NCI-H2081 (cell line): ENCODE measurements around the gene UBN1.
A peak's percentile ranks its signal among the peaks of the same experiment; 100 is the strongest.
"Not testable (repeated sequence)": the region's sequence is repeated elsewhere in the genome, so short reads cannot be mapped to it uniquely, and the experiment has no call there.

Experiments used
- DNase-seq, 2 experiments: peaks; one replicate each; lab custom pipeline; 2025; lab: John Stamatoyannopoulos, UW

UBN1 gene

DNA sequence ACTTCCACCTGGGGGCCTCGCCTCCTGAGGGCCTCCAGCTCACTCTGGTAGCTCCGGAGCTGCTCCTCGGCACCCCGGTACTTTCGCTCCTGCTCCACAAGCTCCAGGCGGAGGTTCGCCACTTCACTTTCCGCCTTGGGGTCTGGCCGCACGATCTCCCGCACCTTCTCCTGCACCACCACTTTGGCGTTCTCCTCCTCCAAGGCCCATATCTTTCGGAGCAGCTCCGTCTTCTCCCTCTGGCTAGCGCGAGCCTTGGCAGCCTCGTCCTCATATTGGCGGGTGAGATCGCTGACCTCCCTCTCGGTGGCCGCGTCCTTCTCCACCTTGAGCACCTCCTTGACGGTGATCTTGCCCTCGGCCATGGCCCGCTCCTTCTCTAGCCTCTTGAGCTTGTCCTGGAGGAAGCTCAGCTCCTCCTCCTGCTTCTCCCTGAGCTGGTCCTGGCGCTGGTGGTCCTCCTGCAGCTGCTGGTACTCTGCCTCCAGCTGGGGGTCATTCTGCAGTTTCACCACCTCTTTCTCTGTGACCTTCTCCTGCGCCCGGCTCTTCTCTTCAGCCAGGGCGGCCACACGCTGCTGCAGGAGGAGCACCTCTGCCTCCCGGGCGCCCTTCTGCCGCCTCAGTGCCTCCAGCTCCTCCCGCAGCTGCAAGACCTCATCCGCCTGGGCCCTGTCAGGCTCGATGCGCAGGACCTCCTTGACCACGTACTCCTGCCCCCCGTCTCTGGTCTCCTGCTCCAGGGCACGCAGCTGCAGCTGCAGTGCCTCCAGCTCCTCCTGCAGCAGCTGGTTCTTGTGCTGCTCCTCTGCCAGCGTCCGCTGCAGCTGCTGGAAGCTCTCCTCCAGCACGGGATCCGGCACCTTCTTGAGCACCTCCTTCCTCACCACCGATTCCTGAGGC, 37.9 kb downstream of the UBN1 start:
- no peak for DNase-seq

DNA sequence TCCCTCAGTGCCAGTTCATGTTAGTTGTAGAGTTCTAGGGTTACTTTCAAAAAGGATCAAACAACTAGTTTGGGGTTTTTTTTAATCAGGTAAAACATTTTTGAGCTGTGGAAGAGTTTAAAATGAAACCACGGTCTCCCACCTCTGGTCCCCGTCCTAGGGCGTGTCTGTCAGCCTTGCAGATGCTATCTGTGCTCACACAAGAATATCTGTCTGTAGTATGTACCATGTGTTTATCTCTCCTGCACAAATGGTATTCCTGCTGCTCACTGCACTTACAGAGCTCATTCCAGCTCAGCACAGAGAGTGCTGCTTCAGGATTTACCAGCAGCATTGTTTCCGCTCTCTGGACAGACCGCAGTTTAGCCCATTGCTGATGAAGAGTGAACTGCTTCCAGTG, 38.9 kb downstream of the UBN1 start:
- DNase-seq: no peak

DNA sequence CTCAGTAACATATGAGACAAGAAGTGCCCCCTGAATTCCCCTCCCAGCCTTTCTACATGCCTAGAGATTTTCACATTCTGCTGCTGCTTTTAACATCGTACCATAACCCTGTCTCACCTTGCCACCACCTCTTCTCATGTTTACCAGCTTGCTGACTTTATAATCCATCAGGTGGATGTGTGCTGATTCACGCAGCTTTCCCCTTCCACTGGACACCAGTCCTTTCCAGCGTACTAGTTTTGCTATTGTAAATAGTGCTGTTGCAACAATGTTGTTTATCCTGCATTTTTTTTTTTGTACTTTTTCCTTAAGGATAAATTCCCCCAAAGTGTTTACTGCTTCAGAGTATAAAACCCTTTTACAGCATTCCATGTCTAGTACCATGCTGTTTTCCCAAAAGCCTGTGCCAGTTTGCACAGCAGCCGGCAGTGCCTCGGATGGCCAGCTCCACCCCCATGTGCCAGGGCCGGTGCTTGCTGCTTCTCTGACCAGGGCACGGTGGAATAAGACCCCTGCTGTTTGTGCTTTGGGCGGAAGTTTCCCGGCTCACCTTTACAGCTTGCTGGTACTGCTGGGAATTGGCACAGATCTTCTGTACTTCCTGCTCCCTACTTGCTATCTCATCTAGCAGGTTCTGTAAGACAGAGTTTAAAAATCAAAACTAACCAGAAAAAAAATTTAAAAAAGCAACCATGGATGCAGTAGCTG, 41.3 kb downstream of the UBN1 start:
- peak in 1 of 2 experiments; percentile 6 for DNase-seq

GRCh38 chr16:4890026-4890425, 42.7 kb downstream of the UBN1 start:
- DNase-seq: no peak

DNA sequence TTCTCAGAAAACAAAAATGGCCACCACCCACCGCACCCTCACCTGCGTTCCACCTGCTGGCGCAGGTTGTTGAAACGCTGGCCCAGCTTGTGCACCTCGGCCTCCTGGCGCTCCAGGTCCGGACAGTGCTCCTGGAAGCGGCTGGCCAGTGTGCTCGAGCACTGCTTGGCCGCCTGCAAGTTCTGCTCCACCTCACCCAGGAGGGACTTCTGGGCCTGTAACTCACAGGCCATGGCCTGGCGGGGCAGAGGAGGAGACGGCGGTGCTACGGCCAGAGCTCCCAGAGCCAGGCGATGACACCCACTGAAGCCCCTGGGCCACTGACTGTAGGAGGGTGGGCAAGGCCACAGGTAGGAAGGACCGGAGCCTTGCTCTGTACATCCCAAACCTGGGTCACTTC, 43.4 kb downstream of the UBN1 start:
- no peak for DNase-seq

DNA sequence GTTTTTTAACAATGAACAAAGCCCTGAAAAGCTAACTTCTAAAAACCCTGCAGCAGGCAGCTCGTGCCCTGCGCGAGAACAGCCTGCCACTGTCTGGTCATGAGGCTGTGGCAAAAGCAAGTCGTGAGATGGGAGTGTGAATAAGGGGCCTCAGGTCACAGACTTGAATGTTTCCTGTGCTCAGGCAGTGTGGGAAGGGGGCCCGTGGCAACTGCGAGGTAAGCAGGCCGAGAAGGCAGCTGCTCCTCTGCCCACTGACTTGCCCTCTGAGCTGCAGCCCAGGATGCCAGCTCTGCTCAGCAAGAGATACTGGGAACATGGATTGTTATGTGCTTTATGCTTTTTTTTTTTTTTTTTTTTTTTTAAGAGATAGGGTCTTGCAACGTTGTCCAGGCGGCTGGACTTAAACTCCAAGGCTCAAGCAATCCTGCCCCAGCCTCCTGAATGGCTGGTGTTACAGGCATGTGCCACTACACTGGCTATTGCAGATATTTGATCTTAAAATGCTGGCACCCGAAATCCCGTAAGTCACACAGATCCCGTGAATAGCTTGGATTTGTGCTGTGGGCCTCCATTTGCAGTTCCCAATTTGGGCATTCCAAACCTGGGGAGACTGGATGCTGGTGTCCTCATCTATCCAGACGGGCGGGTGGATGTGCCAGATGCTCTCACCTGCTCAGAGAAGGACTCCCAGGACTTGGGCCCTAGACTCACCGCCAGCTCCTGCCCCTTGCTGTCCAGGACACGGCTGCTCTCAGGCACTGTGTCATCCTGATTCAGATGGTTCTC, 44.0 kb downstream of the UBN1 start:
- no peak for DNase-seq

GRCh38 chr16:4891886-4892216, 44.6 kb downstream of the UBN1 start:
- peak in 1 of 2 experiments; percentile 38 for DNase-seq

- peak in 1 of 2 experiments; percentile 18 for DNase-seq
Observed at GRCh38 chr16:4892361-4893102, 45.3 kb downstream of the UBN1 start.

GRCh38 chr16:4893103-4893862, 46.0 kb downstream of the UBN1 start:
- DNase-seq: no peak

DNA sequence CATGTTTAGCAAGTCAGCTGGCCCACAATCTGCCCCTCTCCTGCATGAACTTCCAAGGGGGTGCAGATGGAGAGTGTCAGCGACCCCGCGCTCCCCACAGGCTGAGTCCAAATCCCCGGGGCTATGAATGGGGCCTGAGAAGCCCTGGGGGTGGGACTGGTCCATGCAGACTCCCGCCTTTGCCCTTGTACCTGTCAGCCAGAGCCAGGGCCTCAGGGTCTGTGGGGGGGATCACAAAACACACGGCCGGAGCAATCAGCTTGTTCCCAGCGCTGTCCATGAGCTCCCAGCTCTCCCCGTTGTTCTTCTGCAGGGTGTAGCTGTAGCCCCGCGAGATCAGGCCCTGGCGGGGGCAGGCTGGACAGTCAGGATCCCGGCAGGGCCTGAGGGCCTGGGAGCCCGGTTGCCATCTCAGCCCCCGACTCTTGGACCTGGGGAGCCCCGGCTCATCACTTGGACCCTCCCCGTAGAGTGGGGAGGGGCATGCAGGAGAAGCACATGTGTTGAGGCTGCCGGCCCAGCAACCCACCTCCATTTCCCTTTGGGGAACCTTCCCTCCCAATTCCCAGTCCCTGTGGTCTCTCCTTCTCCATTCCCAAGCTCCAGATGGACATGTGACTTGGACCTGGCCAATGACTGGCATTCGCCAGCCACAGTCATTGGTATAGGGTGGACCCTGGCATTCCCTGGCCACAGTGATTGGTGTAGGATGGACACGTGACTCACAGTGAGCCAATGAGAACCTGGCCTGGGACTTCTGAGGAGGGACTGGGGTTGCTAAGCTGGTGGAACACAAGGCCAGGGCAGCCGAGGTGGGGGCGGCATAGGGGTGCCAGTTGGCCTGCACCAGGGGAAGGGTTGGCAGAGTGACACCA, 47.2 kb downstream of the UBN1 start:
- no peak for DNase-seq

GRCh38 chr16:4895366-4895765, 48.1 kb downstream of the UBN1 start:
- no peak for DNase-seq

GRCh38 chr16:4896761-4897160, 49.5 kb downstream of the UBN1 start:
- DNase-seq: not testable (repeated sequence)

GRCh38 chr16:4897328-4897727, 50.0 kb downstream of the UBN1 start:
- DNase-seq: no peak

DNA sequence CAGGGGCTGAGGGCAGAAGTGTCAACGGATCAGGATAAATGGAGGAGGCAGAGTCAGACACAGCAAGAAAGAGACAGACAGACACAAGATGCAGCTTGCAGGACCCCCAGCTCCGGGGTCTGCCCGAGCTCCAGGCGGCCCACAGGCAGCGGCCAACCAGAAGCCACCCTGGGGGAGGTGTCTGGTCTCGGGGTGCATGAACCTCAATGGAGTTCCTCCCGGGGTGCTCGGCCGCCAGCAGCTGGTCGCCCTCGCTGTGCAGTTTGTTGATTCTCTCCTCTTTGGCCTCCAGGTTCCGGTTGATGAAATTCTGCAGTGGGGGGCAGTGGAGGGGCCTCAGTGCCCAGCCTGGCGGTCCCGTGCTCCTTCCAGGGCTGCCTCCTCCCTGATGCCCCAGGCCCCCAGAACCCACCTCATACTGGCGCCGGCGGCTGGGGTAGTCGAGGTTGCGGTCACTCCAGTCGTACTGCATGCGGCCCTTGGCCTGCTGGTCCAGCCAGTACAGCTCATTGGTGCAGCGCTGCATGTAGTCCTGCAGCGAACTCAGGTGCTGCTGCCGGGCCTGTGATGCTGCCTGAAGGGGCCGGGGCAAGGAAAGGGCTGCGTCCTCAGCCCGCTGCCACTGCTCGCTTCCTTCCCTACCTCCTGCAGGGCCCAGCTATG, 51.7 kb downstream of the UBN1 start:
- no peak for DNase-seq

DNA sequence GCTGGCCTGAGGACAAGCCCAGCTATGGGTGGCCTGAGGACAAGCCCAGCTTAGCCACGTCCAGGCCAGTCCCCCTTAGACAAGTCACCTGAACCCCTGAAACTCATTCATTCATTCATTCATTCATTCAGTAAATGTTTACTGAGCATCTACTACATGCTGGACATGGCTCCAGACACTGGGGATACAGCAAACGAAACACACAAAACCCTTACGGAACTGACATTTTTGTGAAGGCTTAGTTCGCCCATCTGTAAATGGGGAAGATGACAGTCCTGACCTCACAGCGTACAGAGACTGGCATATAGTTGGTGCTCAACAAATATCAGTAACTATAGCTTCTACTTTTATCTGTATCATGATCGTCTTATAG, 52.2 kb downstream of the UBN1 start:
- no peak for DNase-seq

- DNase-seq: no peak
Observed at GRCh38 chr16:4900036-4900435, 52.8 kb downstream of the UBN1 start.

DNA sequence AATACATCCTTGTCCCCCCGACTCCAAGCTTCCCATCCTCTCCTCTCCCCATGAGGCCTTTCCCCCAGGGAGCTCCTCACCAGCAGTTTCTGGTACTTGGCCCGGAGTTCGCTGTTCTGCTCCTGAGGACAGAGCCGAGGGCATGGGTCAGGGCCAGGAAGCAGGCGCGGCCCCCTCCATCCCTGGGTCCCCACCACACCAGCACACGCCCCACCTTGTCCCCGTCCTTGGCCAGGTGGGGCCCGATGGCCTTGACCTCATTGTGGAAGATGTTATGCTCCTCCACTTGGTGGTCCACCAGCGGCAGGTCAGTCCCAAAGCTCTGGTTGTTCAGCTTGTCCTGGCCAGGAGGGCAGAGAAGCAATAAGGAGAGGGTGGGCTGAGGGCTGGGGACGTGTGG, 53.5 kb downstream of the UBN1 start:
- DNase-seq: no peak

DNA sequence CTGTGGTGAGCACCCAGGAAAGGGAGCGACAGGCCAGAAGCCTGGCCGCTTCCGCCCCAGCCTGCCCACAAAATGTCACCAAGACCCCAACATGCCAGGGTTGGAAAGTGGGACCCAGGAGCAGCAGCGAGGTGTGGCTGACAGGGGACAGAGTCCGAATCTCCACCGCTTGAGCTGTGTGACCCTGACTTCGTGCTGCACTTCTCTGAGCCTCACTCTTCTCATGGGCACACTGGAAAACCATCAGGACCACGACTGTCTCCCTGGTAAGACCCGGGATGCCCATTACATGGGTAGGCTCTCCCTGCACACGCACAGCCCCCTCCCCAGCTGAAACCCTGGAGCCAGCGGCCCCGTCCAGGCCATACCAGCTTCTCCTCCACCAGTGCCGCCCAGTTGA, 54.8 kb downstream of the UBN1 start:
- DNase-seq: no peak

- no peak for DNase-seq
Observed at GRCh38 chr16:4904108-4904941, 57.0 kb downstream of the UBN1 start.
